ENCODE results near the gene KCNJ3. TPM values are rescaled to one million over a fixed set of nuclear protein-coding genes. Genes with fewer than 3 reads are reported as not detected.

KCNJ3 gene
- total RNA-seq, 1 experiment from 2014 or later = 0.21 TPM

DNA sequence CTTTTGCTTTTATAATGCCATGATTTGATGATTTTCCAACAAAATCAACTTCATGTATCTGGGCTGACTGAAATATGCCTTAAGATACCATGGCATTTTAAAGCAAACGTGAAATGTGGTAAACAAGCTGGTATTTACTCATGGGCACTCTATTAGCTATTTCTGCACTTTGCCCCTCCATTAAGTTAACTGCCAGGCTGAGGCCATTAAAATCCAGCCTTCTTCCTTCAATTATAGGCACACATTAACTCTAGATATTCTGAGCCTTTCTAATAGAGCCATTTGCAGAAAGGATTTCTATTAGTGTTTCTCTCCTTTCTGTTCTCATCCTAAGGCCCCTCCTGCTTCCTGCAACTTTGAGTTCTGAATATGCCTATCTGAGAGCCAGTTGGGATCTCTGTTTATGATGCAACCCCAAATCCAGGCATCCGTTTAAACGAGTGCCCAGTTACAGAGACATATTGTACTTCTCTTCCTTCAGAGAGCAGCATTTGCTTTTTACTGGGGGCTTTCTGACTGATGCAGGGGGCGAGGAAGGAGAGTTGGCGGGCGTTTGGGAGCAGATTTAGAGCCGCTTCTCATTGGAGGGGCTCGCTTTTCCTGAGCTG lies 1.6 kb upstream of the KCNJ3 start:
- intact Hi-C loops (cut with micrococcal nuclease; ENCODE audit: unreplicated experiment) = no loop called here
- Histone ChIP-seq H3K27ac (ENCODE audit: low read length) (no peak overlapping the region), H3K36me3 (ENCODE audit: control insufficient read depth, insufficient read depth, low read length) (no peaks in the 10 kb centered on the region), H3K27me3 (ENCODE audit: control insufficient read depth, insufficient read depth, low read length) (0 out of 2 replicates have a peak, but pooled peaks cover 4% of the 10 kb centered on the region), H3K9me3 (ENCODE audit: control insufficient read depth, insufficient read depth, low read depth, low read length) (no peaks in the 10 kb centered on the region), H3K4me1 (ENCODE audit: control insufficient read depth, insufficient read depth, low read length) (no peaks in the 10 kb centered on the region), H3K4me3 (ENCODE audit: low read depth in 2 of 2, low read length in 2 of 2) (peak overlapping the region; percentile 31 to 46)
- TF ChIP-seq, protein P1, sequence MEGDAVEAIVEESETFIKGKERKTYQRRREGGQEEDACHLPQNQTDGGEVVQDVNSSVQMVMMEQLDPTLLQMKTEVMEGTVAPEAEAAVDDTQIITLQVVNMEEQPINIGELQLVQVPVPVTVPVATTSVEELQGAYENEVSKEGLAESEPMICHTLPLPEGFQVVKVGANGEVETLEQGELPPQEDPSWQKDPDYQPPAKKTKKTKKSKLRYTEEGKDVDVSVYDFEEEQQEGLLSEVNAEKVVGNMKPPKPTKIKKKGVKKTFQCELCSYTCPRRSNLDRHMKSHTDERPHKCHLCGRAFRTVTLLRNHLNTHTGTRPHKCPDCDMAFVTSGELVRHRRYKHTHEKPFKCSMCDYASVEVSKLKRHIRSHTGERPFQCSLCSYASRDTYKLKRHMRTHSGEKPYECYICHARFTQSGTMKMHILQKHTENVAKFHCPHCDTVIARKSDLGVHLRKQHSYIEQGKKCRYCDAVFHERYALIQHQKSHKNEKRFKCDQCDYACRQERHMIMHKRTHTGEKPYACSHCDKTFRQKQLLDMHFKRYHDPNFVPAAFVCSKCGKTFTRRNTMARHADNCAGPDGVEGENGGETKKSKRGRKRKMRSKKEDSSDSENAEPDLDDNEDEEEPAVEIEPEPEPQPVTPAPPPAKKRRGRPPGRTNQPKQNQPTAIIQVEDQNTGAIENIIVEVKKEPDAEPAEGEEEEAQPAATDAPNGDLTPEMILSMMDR (IDR thresholded peaks at IDR 0.05) = no peak
- ATAC-seq (no peak), DNase-seq (ENCODE audit: low read depth, low spot score) (no peak)
- in situ Hi-C loops (cut with HindIII; ENCODE audit: low pct_unique_long_range_greater_than_20kb, low sequenced_read_pairs) = no loop called here
- BruUV-seq (replicated peaks) = no TSS peak
- ChIA-PET POLR2A (no interaction called here), CTCF (no interaction called here)

DNA sequence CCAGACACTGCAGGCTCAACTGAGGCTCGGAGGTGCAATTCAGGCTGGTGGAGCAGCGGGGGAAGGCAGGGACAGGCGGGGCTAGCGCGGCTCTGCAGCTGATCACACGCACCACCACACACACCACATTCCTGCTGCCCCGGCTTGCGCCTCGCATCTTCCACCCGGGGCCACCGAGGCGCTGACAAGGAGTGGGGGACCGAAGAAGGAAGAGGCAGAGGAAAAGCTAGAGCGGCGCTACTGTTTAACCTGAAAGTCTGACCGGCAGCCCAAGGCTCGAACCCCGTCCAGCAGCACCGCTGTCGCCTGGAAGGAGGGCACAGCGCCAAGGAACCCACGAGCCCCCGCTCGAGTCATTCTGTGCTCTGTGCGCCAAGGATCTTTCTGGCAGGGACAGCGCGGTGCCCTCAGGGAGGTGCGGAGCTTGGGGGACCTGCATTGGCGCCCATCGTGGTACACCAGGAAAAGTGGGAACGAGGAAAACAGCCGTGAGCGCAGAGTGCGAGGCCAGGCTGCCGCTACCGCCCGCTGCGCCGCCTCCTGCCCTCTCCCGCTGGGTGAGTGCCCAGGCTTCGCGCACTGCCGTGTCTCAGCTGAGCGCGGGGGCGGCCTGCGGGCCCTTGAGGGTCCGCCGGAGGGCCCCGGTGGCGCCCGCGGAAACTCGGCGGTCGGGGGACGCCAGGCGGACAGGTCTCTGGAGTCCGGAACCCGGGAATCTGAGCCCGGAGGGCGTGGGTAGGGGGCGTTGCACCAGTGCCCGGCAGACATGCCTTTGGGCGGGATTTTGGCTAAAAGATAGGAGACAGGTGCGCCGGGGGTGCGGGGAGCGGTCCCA lies 860 bp upstream of the KCNJ3 start:
- ChIA-PET POLR2A (no interaction called here), CTCF (no interaction called here)
- Histone ChIP-seq H3K27me3 (ENCODE audit: control insufficient read depth, insufficient read depth, low read length) (0 out of 2 replicates have a peak, but pooled peaks cover 4% of the 10 kb centered on the region), H3K4me3 (ENCODE audit: low read depth in 2 of 2, low read length in 2 of 2) (peak overlapping the region; percentile 31 to 46), H3K9me3 (ENCODE audit: control insufficient read depth, insufficient read depth, low read depth, low read length) (no peaks in the 10 kb centered on the region), H3K36me3 (ENCODE audit: control insufficient read depth, insufficient read depth, low read length) (no peaks in the 10 kb centered on the region), H3K4me1 (ENCODE audit: control insufficient read depth, insufficient read depth, low read length) (no peaks in the 10 kb centered on the region), H3K27ac (ENCODE audit: low read length) (no peak overlapping the region)
- TF ChIP-seq POLR2AphosphoS5 (IDR thresholded peaks at IDR 0.05; ENCODE audit: low read depth, low read length) (no peak), TCF7L2 (IDR thresholded peaks at IDR 0.05; ENCODE audit: low read depth, low read length) (no peak), REST (IDR thresholded peaks at IDR 0.05; ENCODE audit: insufficient read depth in 1 of 2, low read depth in 2 of 2, low read length in 1 of 2) (no peak), SIN3A (IDR thresholded peaks at IDR 0.05; ENCODE audit: borderline replicate concordance, insufficient read depth, low read depth, low read length) (no peak)
- TF ChIP-seq, protein P1 (IDR thresholded peaks at IDR 0.05) = no peak
- ATAC-seq (peak; percentile 60), DNase-seq (ENCODE audit: low read depth, low spot score) (no peak)
- BruUV-seq (replicated peaks) = no TSS peak
- intact Hi-C loops (cut with micrococcal nuclease; ENCODE audit: unreplicated experiment) = no loop called here
- in situ Hi-C loops (cut with HindIII; ENCODE audit: low pct_unique_long_range_greater_than_20kb, low sequenced_read_pairs) = no loop called here
